HUES64 (cell line): ENCODE results near the gene WFIKKN1.

Source experiments
- H3K27ac ChIP-seq: 2 replicates; pipeline ENCODE4 v1.7.0; 2013; ENCODE audit warnings: low read depth, low read length, inconsistent platforms
- H3K27me3 ChIP-seq: 2 replicates; pipeline ENCODE4 v1.6.1; 2013; ENCODE audit warnings: mild to moderate bottlenecking, low read length; ENCODE audit not compliant: insufficient read depth
- H3K36me3 ChIP-seq: 2 replicates; pipeline ENCODE4 v1.6.1; 2013; ENCODE audit warnings: mild to moderate bottlenecking, low read length; ENCODE audit not compliant: insufficient read depth
- H3K4me1 ChIP-seq: 2 replicates; pipeline ENCODE4 v1.6.1; 2013; ENCODE audit warnings: mild to moderate bottlenecking, low read length, moderate library complexity; ENCODE audit not compliant: insufficient read depth
- H3K4me3 ChIP-seq: 2 replicates; pipeline ENCODE4 v1.5.1; 2013; ENCODE audit warnings: mild to moderate bottlenecking, low read length, moderate library complexity
- H3K9ac ChIP-seq: 2 replicates; pipeline ENCODE4 v1.6.1; 2013; ENCODE audit warnings: mild to moderate bottlenecking, low read depth, low read length
- H3K9me3 ChIP-seq: 2 replicates; pipeline ENCODE4 v1.6.1; 2013; ENCODE audit warnings: low read depth, low read length; ENCODE audit not compliant: insufficient read depth
- WGBS: fragments of 150-250, 120-280 bp; methylation state at CpG from one replicate; pipeline ENCODE4 v1.1.7; 2013; ENCODE audit warnings: missing lambda C conversion rate; 5-methylcytosine and 5-hydroxymethylcytosine counted together

WFIKKN1 gene

GRCh38 chr16:625117-625976, 5.4 kb upstream of the WFIKKN1 start:
- Histone ChIP-seq H3K27me3 (no peaks in the 10 kb centered on the region), H3K4me1 (peaks cover 13% of the 10 kb centered on the region), H3K36me3 (peaks cover 8% of the 10 kb centered on the region; the same call in 1 of the 2 replicates), H3K9me3 (no peaks in the 10 kb centered on the region), H3K9ac (no peak overlapping the region), H3K27ac (no peak overlapping the region), H3K4me3 (no peak overlapping the region)
- 94% methylated on average over 37 of the region's 37 CpGs for WGBS

- Histone ChIP-seq H3K27me3 (no peaks in the 10 kb centered on the region), H3K9ac (no peak overlapping the region), H3K9me3 (no peaks in the 10 kb centered on the region), H3K4me1 (peaks cover 15% of the 10 kb centered on the region), H3K27ac (no peak overlapping the region), H3K36me3 (peaks cover 8% of the 10 kb centered on the region; the same call in 1 of the 2 replicates), H3K4me3 (no peak overlapping the region)
- 95% methylated on average over 35 of the region's 35 CpGs for WGBS
Observed at GRCh38 chr16:625977-626765, 4.6 kb upstream of the WFIKKN1 start.

DNA sequence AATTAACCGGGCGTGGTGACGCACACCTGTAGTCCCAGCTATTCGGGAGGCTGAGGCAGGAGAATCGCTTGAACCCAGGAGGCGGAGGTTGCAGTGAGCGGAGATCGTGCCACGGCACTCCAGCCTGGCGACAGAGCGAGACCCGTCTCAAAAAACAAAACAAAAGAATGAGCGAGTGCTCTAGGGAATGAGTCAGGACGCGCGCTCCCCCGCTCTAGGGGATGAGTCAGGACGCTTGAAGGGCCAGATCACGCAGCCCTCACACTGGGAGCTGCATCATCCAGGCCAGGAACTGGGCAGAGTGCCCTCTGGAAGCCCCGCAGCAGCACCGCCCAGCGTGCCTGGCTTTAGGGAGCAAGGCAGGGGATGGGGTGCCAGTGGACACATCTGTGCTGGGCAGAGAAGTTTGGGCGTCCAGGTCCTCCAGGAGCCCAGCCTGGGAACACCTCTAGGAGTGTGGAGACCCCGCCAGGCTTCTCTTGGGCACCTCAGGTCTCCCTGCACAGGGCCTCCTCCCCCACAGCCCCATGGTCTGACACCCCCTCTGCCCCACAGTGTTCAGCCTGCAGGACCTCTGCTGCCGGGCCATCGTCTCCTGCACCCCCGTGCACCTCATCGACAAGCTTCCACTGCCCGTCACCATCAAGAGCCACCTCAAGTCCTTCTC, 3.9 kb upstream of the WFIKKN1 start:
- H3K4me1 ChIP-seq, result peaks cover 15% of the 10 kb centered on the region
- 88% methylated on average over 29 of the region's 29 CpGs for WGBS

GRCh38 chr16:627454-628239, 3.1 kb upstream of the WFIKKN1 start:
- Histone ChIP-seq H3K4me3 (no peak overlapping the region), H3K27me3 (no peaks in the 10 kb centered on the region), H3K4me1 (peaks cover 15% of the 10 kb centered on the region), H3K9me3 (no peaks in the 10 kb centered on the region), H3K36me3 (peaks cover 8% of the 10 kb centered on the region; the same call in 1 of the 2 replicates), H3K27ac (no peak overlapping the region), H3K9ac (no peak overlapping the region)
- 89% methylated on average over 50 of the region's 50 CpGs for WGBS

More for the DNA sequence above, 3.9 kb upstream of the WFIKKN1 start:
- peaks cover 8% of the 10 kb centered on the region; the same call in 1 of the 2 replicates for H3K36me3 ChIP-seq
- H3K27ac ChIP-seq, result no peak overlapping the region
- no peak overlapping the region for H3K9ac ChIP-seq
- no peak overlapping the region for H3K4me3 ChIP-seq
- H3K27me3 ChIP-seq, result no peaks in the 10 kb centered on the region
- H3K9me3 ChIP-seq, result no peaks in the 10 kb centered on the region

DNA sequence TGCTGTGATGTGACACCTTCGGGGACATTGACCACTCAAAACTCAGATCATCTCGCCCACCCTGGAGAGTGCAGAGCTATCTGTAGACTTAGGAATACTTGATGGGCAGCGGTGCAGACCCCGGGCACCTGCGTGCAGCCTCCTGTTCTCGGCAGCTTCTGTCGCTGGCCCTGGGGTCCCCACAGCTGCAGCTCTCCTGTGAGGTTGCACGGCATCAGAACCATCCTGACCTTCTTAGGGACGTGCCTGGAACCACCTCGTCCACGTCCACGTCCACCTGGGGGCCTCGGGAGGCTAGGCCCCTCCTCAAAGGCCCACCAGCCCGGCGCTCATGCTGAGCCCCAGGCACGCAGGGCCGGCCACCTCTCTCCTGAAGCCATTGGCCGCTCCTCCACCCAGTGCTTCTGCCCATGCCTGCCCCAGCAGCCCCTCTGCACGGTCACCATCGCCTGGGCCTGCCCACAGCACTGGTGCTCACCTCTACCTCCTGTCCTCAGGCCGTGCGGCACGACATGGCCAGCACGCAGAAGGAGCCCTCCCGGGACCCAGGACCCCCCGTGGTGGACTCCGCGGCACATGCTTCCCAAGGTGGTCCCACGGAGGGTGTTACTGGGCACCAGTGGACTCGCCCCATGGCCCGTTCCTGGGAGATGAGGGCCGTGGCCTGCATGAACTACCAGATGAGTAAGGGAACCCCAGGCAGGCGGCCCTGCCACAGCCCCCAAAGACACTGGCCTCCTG, 2.3 kb upstream of the WFIKKN1 start:
- Histone ChIP-seq H3K27me3 (no peaks in the 10 kb centered on the region), H3K9ac (no peak overlapping the region), H3K36me3 (peaks cover 8% of the 10 kb centered on the region; the same call in 1 of the 2 replicates), H3K4me3 (no peak overlapping the region), H3K9me3 (no peaks in the 10 kb centered on the region), H3K27ac (no peak overlapping the region), H3K4me1 (peaks cover 15% of the 10 kb centered on the region)
- WGBS, result 92% methylated on average over 33 of the region's 33 CpGs

- H3K4me1 ChIP-seq, result peaks cover 15% of the 10 kb centered on the region
Observed at GRCh38 chr16:629185-629832, 1.5 kb upstream of the WFIKKN1 start.

GRCh38 chr16:629833-630248, 944 bp upstream of the WFIKKN1 start:
- Histone ChIP-seq H3K9me3 (no peaks in the 10 kb centered on the region), H3K4me1 (peaks cover 15% of the 10 kb centered on the region), H3K9ac (peak overlapping the region; percentile 63), H3K27me3 (no peaks in the 10 kb centered on the region), H3K36me3 (peaks cover 18% of the 10 kb centered on the region), H3K4me3 (peak overlapping the region; percentile 59; the same call in 1 of the 2 replicates), H3K27ac (peak overlapping the region; percentile 86)
- 40% methylated on average over 11 of the region's 11 CpGs for WGBS

More at GRCh38 chr16:629185-629832, 1.5 kb upstream of the WFIKKN1 start:
- peak overlapping the region; percentile 33 for H3K9ac ChIP-seq
- peaks cover 16% of the 10 kb centered on the region for H3K36me3 ChIP-seq
- 71% methylated on average over 29 of the region's 29 CpGs for WGBS
- no peaks in the 10 kb centered on the region for H3K27me3 ChIP-seq
- peak overlapping the region; percentile 86 for H3K27ac ChIP-seq
- no peaks in the 10 kb centered on the region for H3K9me3 ChIP-seq
- H3K4me3 ChIP-seq, result no peak overlapping the region

DNA sequence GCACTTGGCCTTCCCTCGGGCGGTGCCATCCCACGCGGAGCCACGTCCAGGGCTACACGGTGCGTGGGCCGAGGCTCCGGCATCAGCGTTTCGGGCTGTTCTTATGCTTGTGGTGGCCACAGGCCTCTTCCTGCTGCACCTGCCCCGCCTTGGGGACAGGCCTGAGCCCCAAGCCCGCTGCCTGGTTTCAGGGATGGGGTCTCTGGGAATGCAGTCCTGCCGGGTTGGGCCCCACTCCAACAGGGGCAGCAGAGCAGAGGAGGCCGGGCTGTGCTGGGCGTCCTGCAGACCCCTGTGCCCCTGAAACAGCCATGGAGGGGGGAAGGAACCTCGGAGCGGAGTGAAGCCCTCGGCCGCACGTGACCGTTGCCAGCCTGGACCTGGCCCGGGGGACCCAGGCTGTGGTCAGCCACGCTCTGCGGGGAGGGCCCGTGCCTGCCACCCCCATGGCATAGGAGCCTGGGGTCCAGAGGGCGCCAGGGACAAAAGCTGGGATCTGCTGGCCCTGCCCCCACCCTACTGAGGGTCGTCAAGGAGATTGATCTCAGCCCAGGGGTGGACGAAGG, 453 bp upstream of the WFIKKN1 start:
- WGBS, result 32% methylated on average over 27 of the region's 29 CpGs
- Histone ChIP-seq H3K27me3 (no peaks in the 10 kb centered on the region), H3K9me3 (no peaks in the 10 kb centered on the region), H3K4me1 (peaks cover 15% of the 10 kb centered on the region), H3K36me3 (peaks cover 18% of the 10 kb centered on the region), H3K27ac (peak overlapping the region; percentile 86), H3K9ac (peak overlapping the region; percentile 63), H3K4me3 (peak overlapping the region; percentile 59; the same call in 1 of the 2 replicates)

DNA sequence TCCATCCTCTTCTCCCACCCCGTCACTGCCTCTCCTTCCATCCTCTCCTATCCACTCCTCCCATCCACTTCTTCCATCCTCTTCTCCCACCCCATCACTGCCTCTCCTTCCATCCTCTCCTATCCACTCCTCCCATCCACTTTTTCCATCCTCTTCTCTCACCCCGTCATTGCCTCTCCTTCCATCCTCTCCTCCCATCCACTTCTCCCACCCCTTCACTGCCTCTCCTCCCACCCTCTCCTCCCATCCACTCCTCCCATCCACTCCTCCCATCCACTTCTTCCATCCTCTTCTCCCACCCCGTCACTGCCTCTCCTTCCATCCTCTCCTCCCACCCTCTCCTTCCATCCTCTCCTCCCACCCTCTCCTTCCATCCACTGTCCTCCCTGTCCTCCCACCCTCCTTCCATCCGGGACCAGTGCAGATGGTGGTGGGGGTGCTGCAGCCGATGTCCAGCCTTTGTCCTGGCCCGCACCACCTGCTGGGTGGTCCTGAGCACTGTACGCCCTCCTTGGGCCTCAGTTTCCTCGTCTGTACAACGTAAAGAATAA, 1.1 kb downstream of the WFIKKN1 start:
- no peak overlapping the region for H3K4me3 ChIP-seq
- peaks cover 14% of the 10 kb centered on the region for H3K36me3 ChIP-seq
- H3K9me3 ChIP-seq, result no peaks in the 10 kb centered on the region
- WGBS, result 77% methylated on average over 8 of the region's 9 CpGs
- no peaks in the 10 kb centered on the region for H3K27me3 ChIP-seq
- H3K4me1 ChIP-seq, result peaks cover 15% of the 10 kb centered on the region
- no peak overlapping the region for H3K27ac ChIP-seq
- H3K9ac ChIP-seq, result no peak overlapping the region
